ENCODE data around the gene CACNB4. TPM values are rescaled to one million over a fixed set of nuclear protein-coding genes. Genes with fewer than 3 reads are reported as not detected.
A peak's percentile ranks its signal among the peaks of the same experiment; 100 is the strongest.

Gene CACNB4
- total RNA-seq, 1 experiment from 2014 or later: 1.00 TPM

GRCh38 chr2:151899156-151899555 lies 199.7 kb downstream of the CACNB4 start:
- intact Hi-C loops (cut with micrococcal nuclease; ENCODE audit: unreplicated experiment): no loop called here
- Mint-ChIP-seq H3K27ac (ENCODE audit: unreplicated experiment) (no peak overlapping the region), H3K36me3 (ENCODE audit: insufficient read depth, unreplicated experiment) (no peaks in the 10 kb centered on the region), H3K27me3 (ENCODE audit: insufficient read depth, unreplicated experiment) (no peaks in the 10 kb centered on the region), H3K4me1 (ENCODE audit: low read depth, unreplicated experiment) (no peaks in the 10 kb centered on the region), H3K9me3 (ENCODE audit: unreplicated experiment) (peaks cover 13% of the 10 kb centered on the region), H3K4me3 (ENCODE audit: unreplicated experiment) (no peak overlapping the region)
- DNase-seq: no peak
- Histone ChIP-seq H3K9me3 (peaks cover 4% of the 10 kb centered on the region), H3K4me3 (ENCODE audit: low read depth, low read length) (no peak overlapping the region), H3K27me3 (replicated peaks; ENCODE audit: control insufficient read depth, insufficient read depth, low read length) (no peaks in the 10 kb centered on the region; the same call in 1 of the 2 replicates), H3K36me3 (ENCODE audit: control insufficient read depth, insufficient read depth, low read length) (no peaks in the 10 kb centered on the region), H3K4me1 (no peaks in the 10 kb centered on the region)
- no TSS peak for BruUV-seq (replicated peaks)
- ChIA-PET CTCF (no interaction called here), POLR2A (no interaction called here)
- TF ChIP-seq CTCF (IDR thresholded peaks at IDR 0.05; ENCODE audit: insufficient read depth in 1 of 2, low read depth in 1 of 2, low read length in 1 of 2, severe bottlenecking in 1 of 2, unreplicated experiment in 1 of 2): no peak

DNA sequence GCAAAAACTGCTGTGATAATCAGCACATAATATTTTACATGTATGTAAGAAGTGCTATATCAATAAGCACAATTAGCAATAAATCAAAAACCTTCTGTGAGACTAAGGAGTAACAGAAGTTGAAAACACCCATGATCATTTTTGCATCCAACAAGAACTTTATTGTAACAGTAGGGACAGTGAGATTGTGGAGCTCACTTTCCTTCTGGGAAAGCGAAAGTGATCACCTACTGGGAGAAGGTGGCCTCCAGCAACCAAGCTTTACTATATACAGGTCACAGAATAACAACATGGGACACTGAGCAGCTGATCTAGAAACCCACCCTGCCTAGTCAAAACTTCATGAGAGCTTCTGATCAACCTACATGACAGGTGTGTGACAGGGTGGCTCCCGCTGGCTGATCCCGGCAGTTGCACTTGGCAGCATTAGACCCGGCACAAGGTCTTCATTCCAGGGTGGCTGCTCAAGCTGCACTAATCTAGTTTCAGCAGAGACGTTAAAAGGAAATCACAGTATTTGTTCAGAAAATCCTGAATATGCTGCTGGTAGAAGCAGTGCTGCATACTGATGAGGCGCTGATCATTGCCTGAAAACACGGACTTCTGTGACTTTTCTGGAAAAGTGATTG lies 207.2 kb downstream of the CACNB4 start:
- peaks cover 4% of the 10 kb centered on the region for H3K4me1 Mint-ChIP-seq (ENCODE audit: low read depth, unreplicated experiment)
- no peak overlapping the region for H3K4me3 ChIP-seq (ENCODE audit: low read depth, low read length)
- no peaks in the 10 kb centered on the region for H3K36me3 ChIP-seq (ENCODE audit: control insufficient read depth, insufficient read depth, low read length)
- peaks cover 4% of the 10 kb centered on the region for H3K9me3 ChIP-seq
- DNase-seq: peak; percentile 24 to 35
- H3K9me3 Mint-ChIP-seq (ENCODE audit: unreplicated experiment): peaks cover 14% of the 10 kb centered on the region
- H3K4me3 Mint-ChIP-seq (ENCODE audit: unreplicated experiment): no peak overlapping the region
- CTCF ChIA-PET: interaction anchor here (0.5 to 1.1 kb wide), 2 partner anchors 64 to 256 kb away, joined by 3 to 8 read pairs; partner anchors contain the start of gene ARL5A
- H3K27ac Mint-ChIP-seq (ENCODE audit: unreplicated experiment): no peak overlapping the region
- intact Hi-C loops (cut with micrococcal nuclease; ENCODE audit: unreplicated experiment): no loop called here
- no peaks in the 10 kb centered on the region for H3K4me1 ChIP-seq
- peak in 1 of 2 experiments; percentile 17 for TF ChIP-seq CTCF (IDR thresholded peaks at IDR 0.05; ENCODE audit: insufficient read depth in 1 of 2, low read depth in 1 of 2, low read length in 1 of 2, severe bottlenecking in 1 of 2, unreplicated experiment in 1 of 2)
- BruUV-seq (replicated peaks): no TSS peak
- peaks cover 8% of the 10 kb centered on the region for H3K27me3 Mint-ChIP-seq (ENCODE audit: insufficient read depth, unreplicated experiment)
- no peaks in the 10 kb centered on the region for H3K36me3 Mint-ChIP-seq (ENCODE audit: insufficient read depth, unreplicated experiment)
- no peaks in the 10 kb centered on the region; the same call in none of the 2 replicates for H3K27me3 ChIP-seq (replicated peaks; ENCODE audit: control insufficient read depth, insufficient read depth, low read length)
- POLR2A ChIA-PET: no interaction called here

DNA sequence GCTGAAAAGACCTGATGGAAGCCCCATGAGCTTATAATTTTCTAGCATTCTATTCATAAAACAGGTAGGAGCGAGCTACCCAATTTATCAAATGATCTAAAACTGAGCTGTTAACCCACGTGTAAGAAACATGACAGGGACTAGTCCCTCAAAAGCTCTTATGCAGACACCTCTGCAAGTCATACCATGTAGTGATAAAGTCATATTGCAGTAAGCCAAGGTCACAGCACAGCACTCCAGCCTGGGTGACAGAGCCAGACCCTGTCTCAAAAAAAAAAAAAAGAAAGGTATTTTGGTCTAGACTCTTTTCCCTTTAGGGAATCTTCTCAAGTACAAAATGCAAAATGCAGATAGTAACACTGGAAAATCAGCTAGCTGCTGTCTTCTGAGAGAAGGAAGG lies 211.7 kb downstream of the CACNB4 start:
- Mint-ChIP-seq H3K4me1 (ENCODE audit: low read depth, unreplicated experiment) (peaks cover 6% of the 10 kb centered on the region), H3K27me3 (ENCODE audit: insufficient read depth, unreplicated experiment) (peaks cover 4% of the 10 kb centered on the region), H3K36me3 (ENCODE audit: insufficient read depth, unreplicated experiment) (no peaks in the 10 kb centered on the region), H3K4me3 (ENCODE audit: unreplicated experiment) (no peak overlapping the region), H3K27ac (ENCODE audit: unreplicated experiment) (no peak overlapping the region), H3K9me3 (ENCODE audit: unreplicated experiment) (no peaks in the 10 kb centered on the region)
- no peaks in the 10 kb centered on the region for H3K4me1 ChIP-seq
- no peaks in the 10 kb centered on the region for H3K9me3 ChIP-seq
- ChIA-PET CTCF (no interaction called here), POLR2A (no interaction called here)
- intact Hi-C loops (cut with micrococcal nuclease; ENCODE audit: unreplicated experiment): no loop called here
- BruUV-seq (replicated peaks): no TSS peak
- no peak overlapping the region for H3K4me3 ChIP-seq (ENCODE audit: low read depth, low read length)
- TF ChIP-seq CTCF (IDR thresholded peaks at IDR 0.05; ENCODE audit: insufficient read depth in 1 of 2, low read depth in 1 of 2, low read length in 1 of 2, severe bottlenecking in 1 of 2, unreplicated experiment in 1 of 2): no peak
- no peak for DNase-seq
- no peaks in the 10 kb centered on the region; the same call in 1 of the 2 replicates for H3K27me3 ChIP-seq (replicated peaks; ENCODE audit: control insufficient read depth, insufficient read depth, low read length)
- H3K36me3 ChIP-seq (ENCODE audit: control insufficient read depth, insufficient read depth, low read length): no peaks in the 10 kb centered on the region

Data from Caco-2 (cell line).